SK-N-MC (cell line): ENCODE measurements around the gene RHCE.

ENCODE experiments used
- DNase-seq: peaks from one replicate; pipeline ENCODE4 v3.0.0-alpha.2; 2011; ENCODE audit warnings: low read depth, low spot score
- H3K27ac ChIP-seq: fragments of 200-600 bp; sonication (generic); 2 replicates; pipeline ENCODE4 v1.5.1; 2016; ENCODE audit warnings: mixed run types
- H3K36me3 ChIP-seq: fragments of 200-600 bp; sonication (generic); 2 replicates; pipeline ENCODE4 v1.6.1; 2017; ENCODE audit warnings: antibody characterized with exemption, low read length, mixed read lengths; ENCODE audit not compliant: insufficient read depth
- H3K4me3 ChIP-seq: fragments of 200-600 bp; sonication (generic); 2 replicates; pipeline ENCODE4 v1.5.1; 2016
- H3K9ac ChIP-seq: fragments of 200-600 bp; sonication (generic); 2 replicates; pipeline ENCODE4 v1.8.0; 2017; ENCODE audit warnings: mixed run types, mixed read lengths; ENCODE audit not compliant: insufficient read length
- H3K9me3 ChIP-seq: fragments of 200-600 bp; sonication (generic); 2 replicates; pipeline ENCODE4 v1.6.1; 2017; ENCODE audit warnings: low read depth, mild to moderate bottlenecking, antibody characterized with exemption, low read length, moderate library complexity, mixed read lengths
- EZH2 ChIP-seq: fragments of 200-600 bp; sonication (generic); IDR thresholded peaks from one replicate; pipeline ENCODE4 v1.6.1; 2017; ENCODE audit warnings: antibody characterized with exemption
- FOXP2 ChIP-seq: optimal IDR thresholded peaks from 2 replicates; pipeline ENCODE3; 2011; ENCODE audit warnings: mild to moderate bottlenecking, moderate library complexity; ENCODE audit not compliant: insufficient read depth; ENCODE audit errors: extremely low read length, control extremely low read depth
- POLR2AphosphoS5 ChIP-seq: IDR thresholded peaks from 2 replicates; pipeline ENCODE4 v1.6.1; 2012; ENCODE audit warnings: mild to moderate bottlenecking, low read depth, low read length, borderline replicate concordance

Gene RHCE

GRCh38 chr1:25442178-25442577 is 21.6 kb upstream of the RHCE start:
- H3K4me3 ChIP-seq, result no peak overlapping the region
- H3K9ac ChIP-seq, result no peak overlapping the region
- no peaks in the 10 kb centered on the region for H3K9me3 ChIP-seq
- H3K36me3 ChIP-seq, result no peaks in the 10 kb centered on the region
- H3K27ac ChIP-seq, result no peak overlapping the region
- TF ChIP-seq POLR2AphosphoS5, result no peak
- no peak for TF ChIP-seq FOXP2
- TF ChIP-seq EZH2, result no peak
- DNase-seq, result no peak

- no peak for TF ChIP-seq EZH2
- no peak for TF ChIP-seq POLR2AphosphoS5
- no peak for TF ChIP-seq FOXP2
- no peak overlapping the region for H3K27ac ChIP-seq
- no peaks in the 10 kb centered on the region for H3K36me3 ChIP-seq
- DNase-seq, result no peak
- H3K9ac ChIP-seq, result no peak overlapping the region
- H3K9me3 ChIP-seq, result no peaks in the 10 kb centered on the region
- H3K4me3 ChIP-seq, result no peak overlapping the region
Observed at GRCh38 chr1:25439287-25439686, 18.7 kb upstream of the RHCE start.

GRCh38 chr1:25437672-25438071 is 17.0 kb upstream of the RHCE start:
- Histone ChIP-seq H3K9me3 (no peaks in the 10 kb centered on the region), H3K4me3 (no peak overlapping the region), H3K36me3 (no peaks in the 10 kb centered on the region), H3K9ac (no peak overlapping the region), H3K27ac (no peak overlapping the region)
- no peak for TF ChIP-seq FOXP2
- DNase-seq, result no peak

GRCh38 chr1:25435397-25436108 is 14.9 kb upstream of the RHCE start:
- H3K9me3 ChIP-seq, result no peaks in the 10 kb centered on the region
- H3K36me3 ChIP-seq, result no peaks in the 10 kb centered on the region
- TF ChIP-seq POLR2AphosphoS5, result no peak
- no peak for TF ChIP-seq EZH2
- TF ChIP-seq FOXP2, result no peak
- peak overlapping the region; percentile 39 for H3K4me3 ChIP-seq
- peak overlapping the region; percentile 41 for H3K9ac ChIP-seq
- DNase-seq, result no peak
- H3K27ac ChIP-seq, result peak overlapping the region; percentile 33; the same call in 1 of the 2 replicates

GRCh38 chr1:25433389-25434186 is 13.0 kb upstream of the RHCE start:
- Histone ChIP-seq H3K27ac (0 out of 2 replicates have a peak overlapping the region, but pooled peaks have one; percentile 65), H3K4me3 (peak overlapping the region; percentile 80), H3K9me3 (no peaks in the 10 kb centered on the region), H3K9ac (no peak overlapping the region), H3K36me3 (no peaks in the 10 kb centered on the region)
- TF ChIP-seq EZH2, result no peak
- no peak for TF ChIP-seq FOXP2
- no peak for TF ChIP-seq POLR2AphosphoS5
- DNase-seq, result no peak

GRCh38 chr1:25432749-25433388 is 12.2 kb upstream of the RHCE start:
- no peak for DNase-seq
- Histone ChIP-seq H3K36me3 (no peaks in the 10 kb centered on the region), H3K27ac (peak overlapping the region; percentile 65), H3K4me3 (peak overlapping the region; percentile 80), H3K9me3 (no peaks in the 10 kb centered on the region), H3K9ac (peak overlapping the region; percentile 37)
- TF ChIP-seq EZH2 (no peak), FOXP2 (no peak), POLR2AphosphoS5 (no peak)

GRCh38 chr1:25431955-25432719 is 11.5 kb upstream of the RHCE start:
- TF ChIP-seq EZH2, result no peak
- no peak for TF ChIP-seq POLR2AphosphoS5
- no peak for TF ChIP-seq FOXP2
- no peak for DNase-seq
- Histone ChIP-seq H3K4me3 (peak overlapping the region; percentile 80), H3K27ac (peak overlapping the region; percentile 65), H3K9ac (peak overlapping the region; percentile 37), H3K9me3 (no peaks in the 10 kb centered on the region), H3K36me3 (no peaks in the 10 kb centered on the region)
